ENCODE data around the gene FBXO3. TPM values are rescaled to one million over a fixed set of nuclear protein-coding genes. Genes with fewer than 3 reads are reported as not detected.
"Not testable (repeated sequence)": the region's sequence is repeated elsewhere in the genome, so short reads cannot be mapped to it uniquely, and the experiment has no call there.

FBXO3 gene
- 10 to 100 TPM; 21.8 to 33.2 (median 29.3) TPM for polyA plus RNA-seq (ENCODE audit: insufficient read length in 10 of 10)
- long read RNA-seq, donor 1, full-length matches to known transcripts: 4 of 9 reads
- long read RNA-seq, donor 1, partial matches to known transcripts: 5 of 9 reads
- long read RNA-seq, donor 1, other reads (novel, unspliced or antisense): 0 of 9 reads
- long read RNA-seq, donor 2, transcript FBXO3-201 (11 exons, 2,397 nt): major isoform, 5 of 6 reads
- long read RNA-seq, donor 2, partial matches to known transcripts: 0 of 6 reads
- long read RNA-seq, donor 2, other reads (novel, unspliced or antisense): 0 of 6 reads
- long read RNA-seq, donor 3: 0 reads
- long read RNA-seq, donor 4, partial matches to known transcripts: 0 of 3 reads
- long read RNA-seq, donor 4, other reads (novel, unspliced or antisense): 0 of 3 reads
- long read RNA-seq, donor 5, partial matches to known transcripts: 0 of 3 reads
- long read RNA-seq, donor 5, other reads (novel, unspliced or antisense): 0 of 3 reads
- long read RNA-seq, donor 6, partial matches to known transcripts: 0 of 3 reads
- long read RNA-seq, donor 6, other reads (novel, unspliced or antisense): 0 of 3 reads
- long read RNA-seq, donor 7, partial matches to known transcripts: 0 of 3 reads
- long read RNA-seq, donor 7, other reads (novel, unspliced or antisense): 0 of 3 reads
- long read RNA-seq, donor 8, partial matches to known transcripts: 0 of 2 reads
- long read RNA-seq, donor 8, other reads (novel, unspliced or antisense): 0 of 2 reads
- long read RNA-seq, donor 9: 0 reads

- peak; percentile 79 to 90 (median 81) for DNase-seq
Measured at GRCh38 chr11:33773987-33774735, at the start of gene FBXO3. Gene FBXO3 (minus strand): TSS chr11:33774520. CDS start chr11:33774497, 23 bp downstream.

GRCh38 chr11:33822981-33823380 lies 48.7 kb upstream of the FBXO3 start:
- DNase-seq: not testable (repeated sequence)

- DNase-seq: no peak
Measured at GRCh38 chr11:33819278-33820035, 45.1 kb upstream of the FBXO3 start.

- DNase-seq: peak; percentile 73 to 87 (median 83)
Measured at GRCh38 chr11:33808228-33808828, 34.0 kb upstream of the FBXO3 start.

- no peak for DNase-seq
Measured at GRCh38 chr11:33804471-33804870, 30.2 kb upstream of the FBXO3 start.

- peak; percentile 73 to 86 (median 85) for DNase-seq
Measured at GRCh38 chr11:33802194-33802950, 28.1 kb upstream of the FBXO3 start.

GRCh38 chr11:33801821-33802193 lies 27.5 kb upstream of the FBXO3 start:
- DNase-seq: no peak

GRCh38 chr11:33797879-33798278 lies 23.6 kb upstream of the FBXO3 start:
- no peak for DNase-seq

GRCh38 chr11:33790040-33790439 lies 15.7 kb upstream of the FBXO3 start:
- no peak for DNase-seq

GRCh38 chr11:33788095-33788494 lies 13.8 kb upstream of the FBXO3 start:
- not testable (repeated sequence) for DNase-seq

- no peak for DNase-seq
Measured at GRCh38 chr11:33787076-33787475, 12.8 kb upstream of the FBXO3 start.

- no peak for DNase-seq
Measured at GRCh38 chr11:33785609-33786008, 11.3 kb upstream of the FBXO3 start.

- peak; percentile 66 to 76 (median 73) for DNase-seq
Measured at GRCh38 chr11:33779849-33780528, 5.7 kb upstream of the FBXO3 start.

- peak; percentile 73 to 90 (median 86) for DNase-seq
Measured at GRCh38 chr11:33778675-33779074, 4.4 kb upstream of the FBXO3 start.

GRCh38 chr11:33777906-33778305 lies 3.6 kb upstream of the FBXO3 start:
- no peak for DNase-seq

GRCh38 chr11:33775832-33776470 lies 1.6 kb upstream of the FBXO3 start:
- no peak for DNase-seq

- no peak for DNase-seq
Measured at GRCh38 chr11:33775467-33775807, 1.1 kb upstream of the FBXO3 start.

GRCh38 chr11:33774736-33775466 lies 581 bp upstream of the FBXO3 start:
- DNase-seq: no peak
